LNCaP clone FGC (cell line): ENCODE data around the gene UPF3A.
"Not testable (repeated sequence)": the region's sequence is repeated elsewhere in the genome, so short reads cannot be mapped to it uniquely, and the experiment has no call there.

Experiments
- DNase-seq: peaks from one replicate; pipeline ENCODE4 v3.0.0-alpha.2; 2011; ENCODE audit warnings: low read depth
- H3K4me3 ChIP-seq: 2 replicates; pipeline ENCODE4 v1.5.1; 2011; ENCODE audit warnings: mild to moderate bottlenecking, low read depth, low read length, control low read depth
- CTCF ChIP-seq: IDR thresholded peaks from 2 replicates; pipeline ENCODE4 v1.5.1; 2012; ENCODE audit warnings: mild to moderate bottlenecking; ENCODE audit not compliant: control insufficient read depth, insufficient read depth; ENCODE audit errors: extremely low read depth

Gene UPF3A

GRCh38 chr13:114237415-114238112 is 43.8 kb upstream of the UPF3A start:
- no peak overlapping the region for H3K4me3 ChIP-seq
- DNase-seq: no peak
- TF ChIP-seq CTCF: no peak

GRCh38 chr13:114241918-114242317 is 39.5 kb upstream of the UPF3A start:
- H3K4me3 ChIP-seq: no peak overlapping the region
- TF ChIP-seq CTCF: no peak
- no peak for DNase-seq

- no peak for TF ChIP-seq CTCF
- no peak overlapping the region for H3K4me3 ChIP-seq
- DNase-seq: no peak
Measured at GRCh38 chr13:114243971-114244370, 37.4 kb upstream of the UPF3A start.

- DNase-seq: no peak
- no peak overlapping the region for H3K4me3 ChIP-seq
- TF ChIP-seq CTCF: no peak
Measured at GRCh38 chr13:114244637-114245036, 36.8 kb upstream of the UPF3A start.

GRCh38 chr13:114248011-114248410 is 33.4 kb upstream of the UPF3A start:
- no peak for DNase-seq

GRCh38 chr13:114249077-114249476 is 32.3 kb upstream of the UPF3A start:
- no peak for DNase-seq
- H3K4me3 ChIP-seq: no peak overlapping the region
- no peak for TF ChIP-seq CTCF

More at GRCh38 chr13:114248011-114248410, 33.4 kb upstream of the UPF3A start:
- no peak overlapping the region for H3K4me3 ChIP-seq
- no peak for TF ChIP-seq CTCF

GRCh38 chr13:114251639-114252440 is 29.6 kb upstream of the UPF3A start:
- not testable (repeated sequence) for H3K4me3 ChIP-seq, DNase-seq
